22Rv1 (cell line): Measurements from ENCODE around the gene RSU1.

ENCODE experiments used
- ZFX ChIP-seq: fragments of 450-650 bp; IDR thresholded peaks from 2 replicates; pipeline ENCODE4 v1.6.1; 2017; ENCODE audit warnings: antibody characterized with exemption, borderline replicate concordance
- TF ChIP-seq, protein P1 (sequence below): fragments of 450-650 bp; IDR thresholded peaks from 2 replicates; pipeline ENCODE4 v1.5.1; 2017; ENCODE audit warnings: mild to moderate bottlenecking

- TF ChIP-seq, protein P1, sequence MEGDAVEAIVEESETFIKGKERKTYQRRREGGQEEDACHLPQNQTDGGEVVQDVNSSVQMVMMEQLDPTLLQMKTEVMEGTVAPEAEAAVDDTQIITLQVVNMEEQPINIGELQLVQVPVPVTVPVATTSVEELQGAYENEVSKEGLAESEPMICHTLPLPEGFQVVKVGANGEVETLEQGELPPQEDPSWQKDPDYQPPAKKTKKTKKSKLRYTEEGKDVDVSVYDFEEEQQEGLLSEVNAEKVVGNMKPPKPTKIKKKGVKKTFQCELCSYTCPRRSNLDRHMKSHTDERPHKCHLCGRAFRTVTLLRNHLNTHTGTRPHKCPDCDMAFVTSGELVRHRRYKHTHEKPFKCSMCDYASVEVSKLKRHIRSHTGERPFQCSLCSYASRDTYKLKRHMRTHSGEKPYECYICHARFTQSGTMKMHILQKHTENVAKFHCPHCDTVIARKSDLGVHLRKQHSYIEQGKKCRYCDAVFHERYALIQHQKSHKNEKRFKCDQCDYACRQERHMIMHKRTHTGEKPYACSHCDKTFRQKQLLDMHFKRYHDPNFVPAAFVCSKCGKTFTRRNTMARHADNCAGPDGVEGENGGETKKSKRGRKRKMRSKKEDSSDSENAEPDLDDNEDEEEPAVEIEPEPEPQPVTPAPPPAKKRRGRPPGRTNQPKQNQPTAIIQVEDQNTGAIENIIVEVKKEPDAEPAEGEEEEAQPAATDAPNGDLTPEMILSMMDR, result no peak
- TF ChIP-seq ZFX, result no peak
Observed at GRCh38 chr10:16652154-16652553, 165.1 kb downstream of the RSU1 start.
